HG03097 (cell line): Measurements from ENCODE around the gene CFAP46.
"Not testable (repeated sequence)": the region's sequence is repeated elsewhere in the genome, so short reads cannot be mapped to it uniquely, and the experiment has no call there.

Experiments
- ATAC-seq: cut with Tn5 transposase; IDR thresholded peaks from one replicate; pipeline ENCODE4 v1.9.1; 2021; ENCODE audit not compliant: unreplicated experiment, low FRiP score

Gene CFAP46

DNA sequence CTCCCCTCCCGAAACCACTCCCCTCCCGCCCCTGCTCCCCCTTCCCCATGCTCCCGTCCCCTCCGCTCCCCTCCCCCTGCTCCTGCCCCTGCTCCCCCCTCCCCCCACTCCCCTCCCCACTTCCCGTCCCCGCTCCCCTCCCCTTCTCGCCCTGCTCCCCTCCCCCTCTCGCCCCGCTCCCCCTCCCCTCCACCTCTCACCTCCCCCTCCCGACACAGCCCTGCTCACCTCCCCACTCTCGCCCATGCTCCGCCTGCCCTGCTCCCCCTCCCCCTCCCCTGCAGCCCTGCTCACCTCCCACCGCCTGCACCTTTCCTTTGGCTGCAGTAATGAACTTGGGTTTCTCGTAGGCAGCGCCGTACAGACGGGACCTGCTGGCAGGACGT is 106.5 kb downstream of the CFAP46 start:
- no peak for ATAC-seq

DNA sequence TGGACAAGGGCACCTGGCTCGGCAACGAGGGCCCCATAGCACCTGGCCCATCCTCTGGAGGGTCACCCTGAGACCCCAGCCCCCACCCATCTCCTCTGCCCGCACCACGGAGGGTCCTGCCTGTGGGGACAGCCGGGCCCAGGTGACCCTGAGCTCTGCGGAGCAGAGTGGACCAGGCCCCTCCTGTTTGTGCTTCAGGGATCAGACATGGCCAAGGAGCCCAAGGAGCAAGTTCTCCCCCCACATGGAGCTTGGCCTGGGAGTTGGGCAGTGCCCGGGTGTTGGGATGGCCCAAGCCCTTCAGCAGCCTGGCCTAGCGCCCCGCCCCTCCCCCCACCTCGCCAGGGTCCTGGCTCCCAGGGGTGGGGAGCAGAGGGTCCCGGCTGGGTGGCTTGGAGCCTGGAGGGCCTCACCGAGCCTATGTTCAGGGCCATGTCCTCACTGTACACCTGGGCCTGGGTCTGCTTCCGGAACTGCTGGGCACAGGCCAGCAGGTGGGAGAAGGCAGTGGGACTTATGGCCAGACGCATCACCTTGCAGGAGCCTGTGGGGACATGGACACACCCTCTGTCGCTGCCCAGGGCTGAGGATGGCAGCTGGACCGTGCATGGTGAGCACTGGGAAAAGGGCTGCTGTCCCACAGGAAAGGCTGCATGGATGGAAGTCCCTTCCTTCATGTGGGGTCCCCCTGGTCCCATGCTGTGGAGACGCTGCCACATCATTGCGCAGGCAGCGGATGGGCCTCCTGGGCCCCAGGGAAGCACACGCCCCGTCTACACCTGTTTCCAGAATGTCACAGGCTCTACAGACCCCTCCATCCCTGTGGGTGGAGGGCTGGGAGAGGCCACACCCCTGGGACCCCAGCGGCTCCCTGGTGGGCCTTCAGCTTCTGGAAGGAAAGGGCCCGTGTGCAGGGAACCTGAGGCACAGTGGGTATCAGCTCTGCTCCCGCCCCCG is 107.2 kb downstream of the CFAP46 start:
- ATAC-seq: no peak

DNA sequence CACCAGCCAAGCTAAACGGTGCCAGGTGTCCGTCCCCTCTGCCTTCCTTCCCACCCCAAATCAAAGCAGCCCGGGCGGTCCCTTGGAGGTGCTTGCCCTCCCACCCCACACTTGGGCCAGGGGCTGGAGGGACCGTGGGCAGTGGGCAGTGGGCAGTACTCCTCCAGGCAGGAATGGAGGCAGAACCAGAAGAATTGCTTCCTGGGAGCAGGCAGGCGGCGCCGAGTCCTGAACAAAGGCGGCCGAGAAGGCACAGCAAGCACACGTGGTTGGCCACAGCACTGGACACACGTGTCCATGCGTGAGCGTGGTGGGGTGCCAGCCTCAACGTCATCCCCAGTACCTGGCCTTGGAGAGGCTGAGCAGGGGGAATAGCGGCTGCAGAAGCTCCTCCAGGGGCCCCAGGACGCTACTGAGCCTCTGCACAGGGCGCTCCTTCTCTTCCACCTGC is 108.0 kb downstream of the CFAP46 start:
- no peak for ATAC-seq

DNA sequence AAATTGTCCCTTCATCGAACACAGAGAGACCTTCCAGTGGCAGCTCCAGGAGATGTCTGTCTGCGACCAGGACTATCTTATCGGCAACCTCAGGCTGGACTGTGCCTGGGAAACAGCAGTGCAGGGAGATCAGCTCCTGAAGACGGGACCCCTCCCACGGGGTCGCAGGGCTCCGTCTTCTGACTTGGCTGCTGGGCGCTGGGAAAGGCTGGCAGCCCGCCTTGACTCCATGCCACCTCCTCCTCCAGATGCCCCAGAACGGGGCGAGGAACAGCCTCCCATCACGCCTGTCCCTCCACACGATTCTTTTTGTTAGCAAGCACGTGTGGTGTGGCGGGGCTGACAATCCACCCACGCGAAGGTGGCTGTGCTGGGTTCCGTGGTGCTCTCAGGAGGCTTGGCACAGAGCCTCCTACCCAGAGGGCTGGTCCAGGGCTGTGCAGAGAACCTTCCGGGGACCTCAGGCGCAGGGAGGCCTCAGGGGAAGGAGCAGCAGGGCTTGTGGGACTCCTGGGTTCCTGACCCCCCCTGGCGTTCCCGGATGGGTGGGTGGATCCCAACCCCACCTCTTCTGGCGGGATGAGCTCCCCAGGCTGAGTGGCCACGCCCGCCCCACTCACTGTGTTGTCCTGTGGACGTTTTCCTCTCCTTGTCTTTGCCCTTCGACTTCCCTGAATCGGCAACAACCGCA is 108.8 kb downstream of the CFAP46 start:
- ATAC-seq: no peak

DNA sequence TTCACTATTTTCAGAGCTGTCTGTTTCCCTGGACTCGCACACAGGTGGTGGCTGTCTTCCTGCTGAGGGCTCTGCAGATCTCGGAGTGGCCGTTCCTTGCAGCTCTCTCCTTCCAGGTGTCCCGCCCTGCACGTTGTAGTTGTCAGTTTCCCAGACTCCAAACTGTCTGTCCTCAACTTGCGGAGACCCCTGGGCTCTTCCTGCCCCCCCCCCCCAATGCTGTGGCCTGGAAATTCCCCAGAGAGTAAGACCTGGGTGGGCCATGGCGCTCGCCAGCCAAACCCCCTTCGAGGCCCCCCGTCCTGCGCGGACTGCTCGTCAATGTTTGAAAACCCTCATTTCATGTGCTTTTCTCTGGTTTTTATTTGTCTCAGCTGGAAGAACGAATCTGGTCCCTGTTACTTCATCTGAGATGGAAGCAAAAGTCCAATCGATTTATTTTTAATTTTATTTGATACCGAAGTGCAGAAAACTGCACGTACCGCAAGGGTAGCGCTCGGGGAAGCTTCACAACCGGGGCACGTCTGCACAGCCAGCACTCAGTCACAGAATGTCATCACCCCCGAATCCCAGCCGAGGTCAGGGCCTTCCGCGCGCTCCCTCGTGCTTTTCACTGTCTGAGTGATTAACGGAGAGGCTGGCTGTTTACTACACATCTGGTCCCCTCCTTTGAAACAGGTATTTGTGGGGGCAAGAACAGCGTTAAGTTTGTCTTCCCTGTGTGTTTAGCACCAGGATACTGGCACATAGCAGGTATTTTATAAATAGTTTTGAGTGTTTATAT is 110.0 kb downstream of the CFAP46 start:
- no peak for ATAC-seq

DNA sequence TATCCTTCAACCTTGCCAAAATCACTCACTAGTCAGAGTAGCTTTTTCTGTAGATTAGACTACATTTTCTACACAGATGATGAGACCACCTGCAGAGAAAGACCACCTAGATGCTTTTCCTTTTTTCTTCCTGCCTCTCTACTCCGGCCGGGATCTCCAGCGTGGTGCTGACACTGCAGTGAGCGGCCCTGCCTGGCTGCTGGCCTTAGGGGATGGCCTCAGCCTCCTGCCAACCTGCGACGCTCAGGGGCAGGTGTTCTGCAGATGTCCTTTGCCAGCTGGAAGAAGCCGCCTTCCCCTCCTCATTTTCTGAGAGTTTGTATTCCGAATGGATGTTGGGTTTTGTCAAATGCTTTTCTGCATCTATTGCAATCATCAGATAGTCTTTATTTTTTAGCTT is 113.0 kb downstream of the CFAP46 start:
- no peak for ATAC-seq

DNA sequence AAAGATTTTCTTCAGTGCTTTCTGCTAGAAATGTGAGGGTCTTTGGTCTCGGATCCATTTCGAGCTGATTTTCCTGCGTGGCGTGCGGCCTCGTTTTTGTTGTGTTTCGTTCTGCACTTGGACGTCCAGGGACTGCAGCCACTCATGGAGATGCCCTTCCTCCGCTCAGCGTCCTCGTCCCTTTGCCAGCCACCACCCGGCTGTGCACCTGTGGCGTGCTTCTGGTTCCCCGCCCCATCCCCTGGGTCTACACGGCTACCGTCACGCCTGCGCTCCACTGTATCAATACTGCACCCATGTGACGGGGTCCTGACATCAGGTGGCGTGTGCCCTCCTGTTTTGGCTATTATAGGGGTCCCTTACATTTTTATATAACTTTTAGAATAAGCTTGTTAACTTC is 113.7 kb downstream of the CFAP46 start:
- ATAC-seq: no peak

DNA sequence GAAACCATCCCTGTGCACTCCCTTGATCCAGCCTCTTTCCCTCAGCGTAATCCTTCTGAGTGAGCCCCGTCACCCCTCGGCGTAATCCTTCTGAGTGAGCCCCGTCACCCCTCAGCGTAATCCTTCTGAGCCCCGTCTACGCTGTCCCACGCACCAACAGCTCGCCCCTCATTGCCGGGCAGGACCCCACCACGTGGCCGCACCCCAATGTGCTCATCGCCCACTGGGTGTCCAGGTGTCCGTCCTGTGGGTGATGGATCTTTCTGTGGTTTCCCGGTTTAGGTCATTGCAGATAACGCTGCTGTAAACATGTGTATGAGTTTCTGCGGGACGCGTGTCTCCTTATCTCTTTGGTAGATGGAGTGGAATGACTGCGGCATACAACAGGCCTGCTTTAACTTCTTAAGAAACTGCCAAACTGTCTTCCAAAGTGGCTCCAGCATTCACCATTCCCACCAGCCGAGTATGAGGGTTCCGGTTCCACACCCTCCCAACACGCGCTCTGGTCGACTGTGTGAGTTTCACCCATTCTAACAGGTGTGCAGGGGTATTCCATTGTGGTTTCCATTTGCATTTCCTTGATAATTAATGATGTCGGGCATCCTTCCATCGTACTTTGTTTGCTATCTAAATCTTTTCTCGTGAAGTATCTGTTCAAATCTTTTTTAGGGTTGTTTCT is 114.4 kb downstream of the CFAP46 start:
- no peak for ATAC-seq

DNA sequence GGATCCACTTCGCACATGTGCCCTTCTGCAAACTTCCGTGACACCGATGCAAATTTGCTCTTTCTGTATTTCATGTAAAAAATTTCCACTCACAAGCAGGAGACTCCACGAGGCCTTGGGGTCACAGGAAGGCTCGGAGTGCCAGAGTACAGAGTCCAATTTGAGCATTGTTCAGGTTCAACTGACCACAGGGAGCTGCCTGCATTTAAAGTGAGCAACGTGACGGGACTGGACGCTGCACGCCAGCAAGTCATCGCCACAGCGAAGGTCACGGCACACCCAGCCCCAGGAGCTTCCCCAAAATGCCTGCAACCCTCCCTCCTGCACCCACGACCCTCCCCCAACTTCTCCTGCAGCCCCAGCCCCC is 115.0 kb downstream of the CFAP46 start:
- ATAC-seq: no peak

DNA sequence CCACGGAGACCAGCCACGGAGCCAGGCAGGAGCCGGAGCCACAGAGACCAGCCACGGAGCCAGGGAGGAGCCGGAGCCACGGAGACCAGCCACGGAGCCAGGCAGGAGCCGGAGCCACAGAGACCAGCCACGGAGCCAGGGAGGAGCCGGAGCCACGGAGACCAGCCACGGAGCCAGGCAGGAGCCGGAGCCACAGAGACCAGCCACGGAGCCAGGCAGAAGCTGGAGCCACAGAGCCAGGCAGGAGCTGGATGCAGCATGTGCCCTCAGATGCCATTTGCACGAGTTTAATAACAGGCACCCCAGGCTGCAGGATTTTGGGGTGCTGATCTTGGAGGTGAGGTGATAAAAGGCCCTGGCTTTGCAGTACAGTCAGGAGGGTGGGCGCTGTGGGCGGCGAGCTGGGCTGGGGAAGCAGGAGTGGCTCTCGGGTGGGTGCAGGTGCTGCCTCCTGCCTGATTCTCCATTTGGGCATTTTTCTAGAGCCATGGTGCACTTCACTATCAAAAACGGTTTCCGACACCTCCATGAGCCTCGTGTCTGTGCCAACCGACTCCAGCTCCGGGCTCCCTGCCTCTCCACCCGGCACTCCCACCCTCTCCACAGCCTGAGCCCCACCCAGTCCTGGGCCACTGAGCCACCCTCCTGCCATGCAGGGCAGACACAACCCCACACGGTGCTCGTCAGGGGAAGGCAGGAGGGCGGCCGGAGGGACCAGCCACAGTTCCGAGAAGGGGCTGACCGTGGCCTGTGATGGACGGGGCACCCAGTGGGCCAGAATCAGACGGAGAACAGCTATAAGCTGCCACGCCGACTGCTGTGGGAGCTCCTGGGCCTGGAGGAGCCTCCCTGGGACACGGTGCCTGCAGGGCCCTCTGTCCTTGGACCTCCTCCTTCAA is 115.6 kb downstream of the CFAP46 start:
- no peak for ATAC-seq

DNA sequence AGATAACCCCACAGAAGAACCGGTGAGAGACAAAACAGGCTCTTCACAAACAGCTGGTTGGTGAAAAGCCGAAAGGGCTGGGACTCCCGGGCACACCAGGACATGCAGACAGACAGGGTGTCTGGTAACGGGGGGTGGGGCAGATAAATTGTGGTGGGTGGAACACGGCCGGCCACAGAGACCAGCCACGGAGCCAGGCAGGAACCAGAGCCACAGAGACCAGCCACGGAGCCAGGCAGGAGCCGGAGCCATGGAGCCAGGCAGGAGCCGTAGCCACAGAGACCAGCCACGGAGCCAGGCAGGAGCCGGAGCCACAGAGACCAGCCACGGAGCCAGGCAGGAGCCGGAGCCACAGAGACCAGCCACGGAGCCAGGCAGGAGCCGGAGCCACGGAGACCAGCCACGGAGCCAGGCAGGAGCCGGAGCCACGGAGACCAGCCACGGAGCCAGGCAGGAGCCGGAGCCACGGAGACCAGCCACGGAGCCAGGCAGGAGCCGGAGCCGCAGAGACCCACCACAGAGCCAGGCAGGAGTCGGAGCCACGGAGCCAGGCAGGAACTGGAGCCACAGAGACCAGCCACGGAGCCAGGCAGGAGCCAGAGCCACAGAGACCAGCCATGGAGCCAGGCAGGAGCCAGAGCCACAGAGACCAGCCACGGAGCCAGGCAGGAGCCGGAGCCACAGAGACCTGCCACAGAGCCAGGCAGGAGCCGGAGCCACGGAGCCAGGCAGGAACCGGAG is 116.4 kb downstream of the CFAP46 start:
- not testable (repeated sequence) for ATAC-seq

DNA sequence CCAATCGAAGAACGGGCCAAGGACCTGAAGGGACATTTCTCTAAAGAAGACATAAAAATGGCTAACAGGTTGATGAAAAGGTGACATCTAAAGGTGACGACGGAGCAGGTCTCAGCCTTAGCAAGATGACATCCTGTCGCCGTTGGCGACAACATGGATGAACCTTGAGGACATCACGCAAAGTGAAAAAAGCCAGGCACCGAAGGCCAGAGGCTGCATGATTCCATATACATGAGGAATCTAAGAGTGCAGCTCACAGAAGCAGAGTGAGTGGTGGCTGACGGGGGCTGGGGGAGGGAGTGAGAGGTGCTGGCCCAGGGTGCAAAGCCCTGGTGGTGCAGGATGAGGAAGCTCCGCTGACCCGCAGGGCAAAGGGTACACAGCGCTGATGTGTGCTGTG is 122.3 kb downstream of the CFAP46 start:
- no peak for ATAC-seq

DNA sequence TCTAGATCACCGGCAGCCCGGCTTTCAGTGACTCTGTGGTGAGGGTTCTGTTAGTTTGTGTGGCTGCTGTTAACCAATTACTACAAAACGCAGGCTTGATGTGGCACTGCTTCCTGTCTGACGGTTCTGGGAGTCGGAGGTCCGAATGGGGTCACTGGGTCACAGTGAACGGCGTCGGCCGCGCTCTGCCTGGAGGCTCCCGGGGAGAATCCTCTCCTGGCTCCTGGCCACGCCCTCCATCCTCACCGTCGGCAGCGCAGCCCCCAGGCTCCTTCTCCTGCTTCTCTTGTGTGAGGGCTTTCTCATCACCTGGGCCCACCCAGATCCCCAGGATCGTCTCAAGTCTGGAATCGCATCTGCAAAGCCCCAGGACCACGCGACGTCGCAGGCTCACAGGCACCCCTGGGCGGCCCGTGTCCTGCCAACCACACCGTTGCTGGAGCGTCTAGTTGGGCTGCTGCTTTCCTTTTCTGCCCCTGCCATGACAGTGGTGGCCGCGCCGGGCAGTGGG is 124.6 kb downstream of the CFAP46 start:
- ATAC-seq: no peak

DNA sequence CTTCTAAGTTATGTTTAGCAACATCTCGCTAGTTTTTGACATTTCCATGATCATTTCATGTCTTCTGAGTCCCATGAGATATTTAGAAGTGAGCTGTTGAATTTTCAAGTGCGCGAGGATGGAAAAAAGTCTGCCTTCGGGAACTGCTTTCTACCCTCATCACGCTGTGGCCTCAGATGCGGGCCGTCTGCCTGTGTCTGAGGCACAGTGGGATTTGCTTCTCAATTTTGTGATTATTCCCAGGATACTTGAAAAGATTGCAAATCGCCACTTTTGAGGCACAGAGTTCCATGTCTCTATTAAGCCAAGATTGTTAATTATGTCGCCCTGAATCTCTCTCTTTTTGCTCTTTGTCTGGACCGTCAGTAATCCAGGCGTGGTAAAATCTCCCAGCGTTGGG is 125.7 kb downstream of the CFAP46 start:
- ATAC-seq: no peak

DNA sequence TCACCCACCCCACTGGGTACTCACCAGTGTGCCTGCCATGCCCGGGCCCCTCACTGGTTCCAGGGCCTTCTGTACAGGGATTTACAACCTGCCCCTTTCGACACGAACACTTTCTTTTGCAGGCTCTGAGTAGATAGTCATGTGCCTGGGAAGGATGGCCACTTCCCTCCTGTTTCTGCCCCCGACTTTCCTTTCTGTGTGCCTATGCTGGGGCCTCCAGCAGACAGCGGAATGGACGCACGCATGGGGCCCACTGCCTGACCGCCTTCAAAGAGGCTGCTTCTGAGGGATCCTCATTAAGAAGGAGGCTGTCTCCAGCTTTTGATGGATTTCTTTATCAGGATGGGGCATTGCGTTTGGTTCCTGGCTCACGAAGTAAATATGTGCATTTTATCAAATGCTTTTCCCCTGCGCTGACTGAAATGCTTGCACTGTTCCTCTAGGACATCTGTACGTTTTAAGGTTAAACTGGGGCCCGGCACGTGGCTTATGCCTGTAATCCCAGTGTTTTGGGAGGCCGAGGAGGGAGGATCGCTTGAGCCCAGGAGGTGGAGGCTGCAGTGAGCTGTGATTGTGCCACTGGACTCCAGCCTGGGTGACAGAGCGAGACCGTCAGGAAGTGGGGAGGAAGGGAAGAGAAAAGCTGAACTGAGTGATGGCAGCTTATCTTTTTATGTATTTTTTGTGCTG is 127.1 kb downstream of the CFAP46 start:
- ATAC-seq: no peak

DNA sequence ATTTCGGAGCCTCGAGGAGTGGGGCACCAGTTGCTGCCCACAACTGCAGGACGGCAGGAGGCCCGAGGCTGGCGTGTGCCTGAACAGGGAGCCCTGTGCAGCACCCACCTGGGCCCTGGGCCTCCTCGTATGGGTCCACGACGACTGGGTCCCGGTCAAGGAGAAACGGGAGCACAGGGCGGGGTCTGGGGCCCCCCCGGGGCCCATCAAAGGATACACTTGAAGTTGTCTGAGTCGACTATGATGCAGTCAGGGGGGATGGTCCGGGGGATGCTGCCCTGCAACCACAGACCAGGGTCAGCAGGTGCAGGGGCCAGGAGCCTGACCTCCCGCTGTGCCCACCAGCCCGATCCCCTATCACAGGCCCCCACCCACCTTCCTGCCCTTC is 127.9 kb downstream of the CFAP46 start:
- ATAC-seq: no peak

DNA sequence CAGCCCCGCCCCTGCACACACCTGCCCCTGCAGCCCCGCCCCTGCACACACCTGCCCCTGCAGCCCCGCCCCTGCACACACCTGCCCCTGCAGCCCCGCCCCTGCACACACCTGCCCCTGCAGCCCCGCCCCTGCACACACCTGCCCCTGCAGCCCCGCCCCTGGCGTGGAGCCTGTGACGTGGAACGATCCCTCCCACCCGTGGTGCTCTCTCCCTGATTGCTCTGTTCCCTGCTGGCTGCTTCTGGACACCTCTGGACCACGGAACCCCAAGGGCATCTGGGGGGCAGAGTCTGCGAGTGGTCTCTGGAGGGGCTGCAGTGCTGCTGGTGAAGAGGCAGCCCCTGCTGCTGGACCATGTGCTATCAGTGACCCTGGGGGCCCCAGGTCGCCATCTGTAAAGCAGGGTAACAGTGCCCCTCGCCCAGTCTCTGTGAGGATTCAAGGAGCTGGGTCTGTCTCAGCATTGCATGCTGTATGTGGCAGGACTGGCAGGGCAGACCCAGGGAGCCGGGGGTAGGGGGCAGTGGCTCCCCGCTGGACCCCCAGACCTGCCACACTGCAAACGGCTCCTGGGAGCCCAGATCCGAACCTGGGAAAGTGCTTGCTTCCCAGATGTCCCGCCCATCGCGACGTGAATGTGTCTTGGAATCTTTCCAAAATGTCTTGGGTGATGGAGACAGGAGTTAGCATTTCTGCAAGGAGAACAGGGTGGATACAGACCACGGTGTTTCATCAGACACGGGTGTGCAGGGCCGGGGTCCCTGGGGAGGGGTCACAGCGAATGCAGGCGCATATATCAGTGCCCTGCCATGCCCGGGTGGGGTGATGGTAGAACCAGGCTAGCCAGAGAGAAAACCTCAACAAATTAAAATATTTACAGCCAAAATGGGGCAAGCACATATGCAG is 128.6 kb downstream of the CFAP46 start:
- no peak for ATAC-seq
